Endothelial cell of umbilical vein (primary cell): ENCODE data around the gene DMTF1. TPM values are rescaled to one million over a fixed set of nuclear protein-coding genes. Genes with fewer than 3 reads are reported as not detected.
A peak's percentile ranks its signal among the peaks of the same experiment; 100 is the strongest.

Experiments used
- BruUV-seq: library from RNA; stranded (reverse); fragments of 400-500 nt; replicated peaks from 2 replicates; lab custom pipeline; 2021; lab: Mats Ljungman, UMichigan
- CTCF ChIA-PET: fragments of 300-600, 350-600 bp; sonication (Branson Sonifier 250); formaldehyde crosslinking; loops from one replicate; lab custom pipeline; 2021; ENCODE audit warnings: antibody characterized with exemption, inconsistent platforms; lab: Charles Lee
- POLR2A ChIA-PET: fragments of 300-600, 350-600 bp; sonication (Branson Sonifier 250); formaldehyde crosslinking; loops from one replicate; lab custom pipeline; 2021; ENCODE audit warnings: antibody characterized with exemption, inconsistent platforms; lab: Charles Lee
- DNase-seq: peaks from one replicate; pipeline ENCODE4 v3.0.0-alpha.2; 2011; ENCODE audit warnings: low read depth, low spot score
- FAIRE-seq: peaks from 2 replicates; lab custom pipeline; 2011; peaks lifted over from hg19 to GRCh38; lab: Jason Lieb, UNC
- H2AFZ ChIP-seq: 2 replicates; pipeline ENCODE4 v1.6.0; 2012; ENCODE audit warnings: low read depth, low read length, control low read depth, inconsistent platforms
- H3K27ac ChIP-seq: 2 replicates; pipeline ENCODE4 v1.5.1; 2011; ENCODE audit warnings: low read depth, mild to moderate bottlenecking, control low read depth, low read length, moderate library complexity; ENCODE audit not compliant: insufficient read depth
- H3K27me3 ChIP-seq, 2 experiments: 2 replicates each; pipeline versions ENCODE4 v1.6.0 to v1.6.1; 2011; ENCODE audit warnings: low read length in 2 of 2, mixed read lengths in 1 of 2; ENCODE audit not compliant: control insufficient read depth in 2 of 2, insufficient read depth in 2 of 2
- H3K36me3 ChIP-seq, 2 experiments: 2 replicates in 1 of 2; 3 replicates in 1 of 2; pipeline ENCODE4 v1.5.1; 2011; ENCODE audit warnings: low read length in 2 of 2, mild to moderate bottlenecking in 1 of 2, moderate library complexity in 1 of 2; ENCODE audit not compliant: control insufficient read depth in 2 of 2, insufficient read depth in 2 of 2; ENCODE audit errors: extremely low read depth in 1 of 2
- H3K4me1 ChIP-seq: 3 replicates; pipeline ENCODE4 v1.5.1; 2011; ENCODE audit warnings: mild to moderate bottlenecking, low read length; ENCODE audit not compliant: control insufficient read depth, insufficient read depth; ENCODE audit errors: extremely low read depth
- H3K4me2 ChIP-seq: 2 replicates; pipeline ENCODE4 v1.6.1; 2011; ENCODE audit warnings: low read length, control low read depth, mixed read lengths; ENCODE audit not compliant: insufficient read depth
- H3K4me3 ChIP-seq, 3 experiments: fragments of 200-600 bp in 1 of 3; sonication (generic), shearing (Covaris generic) in 1 of 3; replicated peaks in 1 of 3; 2 replicates each; pipeline ENCODE4 v1.5.1; 2011 to 2016; ENCODE audit warnings: control low read depth in 3 of 3, low read length in 3 of 3, mild to moderate bottlenecking in 2 of 3, inconsistent platforms in 1 of 3, low read depth in 1 of 3, moderate library complexity in 1 of 3; ENCODE audit not compliant: insufficient read depth in 1 of 3
- H3K79me2 ChIP-seq: 2 replicates; pipeline ENCODE4 v1.6.0; 2012; ENCODE audit warnings: low read length, inconsistent platforms; ENCODE audit not compliant: control insufficient read depth, insufficient read depth
- H3K9ac ChIP-seq: replicated peaks from 2 replicates; pipeline ENCODE3; 2011; ENCODE audit warnings: low read length, control low read depth; ENCODE audit not compliant: insufficient read depth; ENCODE audit errors: extremely low read depth
- H3K9me1 ChIP-seq: replicated peaks from 3 replicates; pipeline ENCODE4 v1.6.0; 2011; ENCODE audit warnings: mild to moderate bottlenecking, low read length; ENCODE audit not compliant: control insufficient read depth, insufficient read depth; ENCODE audit errors: extremely low read depth
- H3K9me3 ChIP-seq: replicated peaks from 2 replicates; pipeline ENCODE4 v1.5.1; 2012; ENCODE audit warnings: low read length, inconsistent platforms; ENCODE audit not compliant: control insufficient read depth, insufficient read depth
- H4K20me1 ChIP-seq: replicated peaks from 2 replicates; pipeline ENCODE3; 2011; ENCODE audit warnings: mild to moderate bottlenecking, low read length; ENCODE audit not compliant: control insufficient read depth, insufficient read depth; ENCODE audit errors: extremely low read depth
- CTCF ChIP-seq, 2 donors: IDR thresholded peaks; 1 replicate in 1 of 2; 2 replicates in 1 of 2; pipeline ENCODE4 v1.5.1; 2011; ENCODE audit warnings: low read length in 2 of 2, mild to moderate bottlenecking in 2 of 2, moderate library complexity in 2 of 2, control low read depth in 1 of 2, inconsistent platforms in 1 of 2, low read depth in 1 of 2; ENCODE audit not compliant: insufficient read depth in 1 of 2; ENCODE audit errors: extremely low read depth in 1 of 2
- EZH2 ChIP-seq: IDR thresholded peaks from 2 replicates; pipeline ENCODE4 v1.6.1; 2012; ENCODE audit warnings: borderline replicate concordance, low read depth, mild to moderate bottlenecking, moderate library complexity, low read length, inconsistent platforms; ENCODE audit not compliant: severe bottlenecking
- FOS ChIP-seq: IDR thresholded peaks from 2 replicates; pipeline ENCODE4 v1.6.1; 2011; ENCODE audit warnings: mild to moderate bottlenecking, low read length, moderate library complexity, borderline replicate concordance; ENCODE audit not compliant: insufficient read depth
- GATA2 ChIP-seq: IDR thresholded peaks from 2 replicates; pipeline ENCODE4 v1.7.0; 2011; ENCODE audit warnings: low read depth, mild to moderate bottlenecking, moderate library complexity, mixed read lengths, low read length; ENCODE audit not compliant: insufficient read length, insufficient read depth
- JUN ChIP-seq: IDR thresholded peaks from 2 replicates; pipeline ENCODE4 v1.6.1; 2011; ENCODE audit warnings: borderline replicate concordance, low read depth; ENCODE audit not compliant: insufficient read length, insufficient read depth
- MAX ChIP-seq: IDR thresholded peaks from 2 replicates; pipeline ENCODE4 v1.6.1; 2011; ENCODE audit not compliant: insufficient read depth, insufficient read length
- MYC ChIP-seq: IDR thresholded peaks from one replicate; pipeline ENCODE4 v1.6.1; 2011; ENCODE audit warnings: mild to moderate bottlenecking, low read depth, low read length
- POLR2A ChIP-seq: IDR thresholded peaks from 2 replicates; pipeline ENCODE4 v1.6.1; 2012; ENCODE audit warnings: low read depth, mild to moderate bottlenecking, control low read depth, low read length
- POLR2AphosphoS5 ChIP-seq: IDR thresholded peaks from 2 replicates; pipeline ENCODE4 v1.6.1; 2012; ENCODE audit warnings: low read depth, mild to moderate bottlenecking, control low read depth, low read length, moderate library complexity; ENCODE audit not compliant: insufficient read depth
- dilution Hi-C: fragments of 300-500 bp; cut with MboI; formaldehyde crosslinking; loops from one replicate; pipeline ENCODE4 v1.15.0; 2019; ENCODE audit warnings: low sequenced_read_pairs; ENCODE audit not compliant: extremely low pct_ligation_motif_present
- intact Hi-C: fragments of 100-400 bp; cut with micrococcal nuclease; formaldehyde crosslinking; loops from one replicate; pipeline ENCODE4 v1.10.0; 2022
- polyA plus RNA-seq, 4 experiments: library from polyadenylated mRNA; depleted of rRNA in 3 of 4; stranded (reverse) in 3 of 4; unstranded in 1 of 4; fragments of >200 nt; gene quantifications; 2 replicates each; pipeline versions ENCODE4 v1.2.1 to v1.2.3, GENCODE V29; 2011 to 2012; ENCODE audit warnings: missing spikeins in 1 of 4
- total RNA-seq: library from RNA; stranded (reverse); gene quantifications from 2 replicates; pipeline ENCODE4 v1.2.3, GENCODE V29; 2021

The DMTF1 gene
- total and polyA plus RNA-seq, 2 donors (not counting 3 experiments of a cell fraction or from before 2014, with no cell fraction given) = 78.5 to 100.0 TPM

GRCh38 chr7:87110778-87111177, 41.5 kb upstream of the DMTF1 start:
- dilution Hi-C loops = no loop called here
- Histone ChIP-seq H3K4me1 (no peaks in the 10 kb centered on the region), H3K4me3 (no peak overlapping the region), H3K36me3 (no peaks in the 10 kb centered on the region), H3K9ac (no peak overlapping the region), H3K9me1 (no peaks in the 10 kb centered on the region), H3K27ac (no peak overlapping the region), H3K27me3 (peaks cover 6 to 12% of the 10 kb centered on the region in 2 experiments), H3K9me3 (no peaks in the 10 kb centered on the region), H3K79me2 (no peaks in the 10 kb centered on the region), H3K4me2 (no peak overlapping the region), H4K20me1 (no peaks in the 10 kb centered on the region), H2AFZ (no peak overlapping the region)
- ChIA-PET POLR2A (no interaction called here), CTCF (interaction anchor here (1.2 kb wide), 1 partner anchor 38 kb away, joined by 8 read pairs; no protein-coding TSS in a partner anchor)
- no TSS peak for BruUV-seq
- intact Hi-C loops = no loop called here
- peak; percentile 77 for FAIRE-seq
- TF ChIP-seq POLR2A (no peak), POLR2AphosphoS5 (no peak), GATA2 (peak; percentile 84), MAX (no peak), EZH2 (no peak), JUN (peak; percentile 94), CTCF (IDR thresholded peaks at IDR 0.05; ENCODE audit: extremely low read depth in 1 of 2, insufficient read depth in 1 of 2, low read depth in 1 of 2, low read length in 2 of 2) (no peak), MYC (no peak), FOS (peak; percentile 93)
- peak; percentile 54 for DNase-seq
